GM10847 (cell line): ENCODE results near the gene CENPU.

Experiments used
- POLR2A ChIP-seq: IDR thresholded peaks from 2 replicates; pipeline ENCODE4 v1.6.1; 2011; ENCODE audit not compliant: insufficient read length; ENCODE audit errors: extremely low read depth

CENPU gene

GRCh38 chr4:184731056-184731455 is 2.8 kb downstream of the CENPU start:
- no peak for TF ChIP-seq POLR2A

DNA sequence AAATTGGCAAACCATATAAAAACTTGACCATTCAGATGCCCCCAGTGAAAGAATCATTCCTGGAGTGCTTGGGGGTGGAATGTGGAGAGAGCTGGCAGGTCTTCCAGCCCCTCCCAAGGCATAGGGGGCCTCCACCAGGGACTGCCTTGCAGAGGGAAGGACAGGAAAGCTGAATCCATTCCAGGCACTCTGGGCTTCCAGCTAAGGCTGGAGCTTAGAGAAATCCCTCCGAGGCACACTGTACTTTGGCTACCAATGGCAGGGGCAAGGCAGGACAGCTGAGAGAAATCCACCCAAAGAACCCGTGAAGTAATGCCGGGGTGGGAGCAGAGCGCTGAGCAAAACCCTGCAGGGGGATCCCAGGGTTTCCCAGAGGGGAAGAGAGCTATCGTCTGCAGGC is 4.0 kb downstream of the CENPU start:
- no peak for TF ChIP-seq POLR2A

GRCh38 chr4:184728858-184729257 is 5.0 kb downstream of the CENPU start:
- TF ChIP-seq POLR2A: no peak

DNA sequence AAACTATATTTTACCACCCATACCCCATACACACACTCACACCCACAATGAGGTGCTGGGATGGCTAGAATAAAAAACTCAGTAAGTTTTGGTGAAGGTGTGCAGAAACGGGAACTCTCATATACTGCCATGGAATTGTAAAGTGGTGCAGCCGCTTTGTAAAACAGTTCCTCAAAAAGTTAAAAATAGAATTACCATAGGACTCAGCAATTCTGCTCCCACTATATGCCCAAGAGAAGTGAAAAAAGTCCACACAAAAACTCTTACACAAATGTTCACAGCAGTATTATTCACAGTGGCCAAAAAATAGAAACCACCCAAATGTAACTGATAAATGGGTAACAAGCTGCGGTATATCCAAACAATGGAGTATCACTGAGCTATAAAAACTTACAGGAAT is 6.5 kb downstream of the CENPU start:
- no peak for TF ChIP-seq POLR2A

DNA sequence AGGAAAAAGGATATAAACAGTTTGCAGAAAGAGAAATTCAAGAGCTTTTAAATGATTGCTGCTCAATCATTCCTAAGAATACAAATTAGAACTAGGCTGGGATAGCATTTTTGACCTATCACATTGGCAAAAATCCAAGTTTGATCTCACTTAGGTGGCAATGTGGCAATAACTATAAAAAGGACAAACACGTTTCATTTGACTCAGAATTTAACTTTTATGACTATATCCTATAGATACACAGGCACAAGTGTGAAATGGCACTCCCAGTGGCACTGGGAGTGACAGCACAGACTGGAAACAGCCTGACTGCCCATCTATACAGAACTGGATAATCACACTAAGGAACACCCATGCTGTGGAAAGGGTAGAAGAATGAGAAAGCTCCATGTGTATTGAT is 11.1 kb downstream of the CENPU start:
- TF ChIP-seq POLR2A: no peak

GRCh38 chr4:184721254-184721653 is 12.6 kb downstream of the CENPU start:
- TF ChIP-seq POLR2A: no peak

- no peak for TF ChIP-seq POLR2A
Measured at GRCh38 chr4:184719407-184719806, 14.5 kb downstream of the CENPU start.

DNA sequence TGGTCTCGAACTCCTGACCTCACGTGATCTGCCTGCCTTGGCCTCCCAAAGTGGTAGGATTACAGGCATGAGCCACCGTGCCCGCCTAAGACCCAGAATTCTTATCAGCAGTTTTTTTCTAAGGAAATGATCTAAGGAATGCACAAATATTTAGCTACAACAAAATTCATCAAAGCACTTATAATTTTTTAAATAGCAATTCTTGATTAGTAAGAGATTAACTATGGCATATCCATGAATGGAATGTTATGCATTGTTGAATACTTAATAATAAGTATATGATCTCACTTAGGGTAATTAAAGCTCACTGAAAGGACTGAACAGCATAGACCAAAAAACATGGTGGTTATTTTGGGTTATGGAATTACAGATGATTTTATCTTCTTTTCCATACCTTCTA is 18.4 kb downstream of the CENPU start:
- TF ChIP-seq POLR2A: no peak

DNA sequence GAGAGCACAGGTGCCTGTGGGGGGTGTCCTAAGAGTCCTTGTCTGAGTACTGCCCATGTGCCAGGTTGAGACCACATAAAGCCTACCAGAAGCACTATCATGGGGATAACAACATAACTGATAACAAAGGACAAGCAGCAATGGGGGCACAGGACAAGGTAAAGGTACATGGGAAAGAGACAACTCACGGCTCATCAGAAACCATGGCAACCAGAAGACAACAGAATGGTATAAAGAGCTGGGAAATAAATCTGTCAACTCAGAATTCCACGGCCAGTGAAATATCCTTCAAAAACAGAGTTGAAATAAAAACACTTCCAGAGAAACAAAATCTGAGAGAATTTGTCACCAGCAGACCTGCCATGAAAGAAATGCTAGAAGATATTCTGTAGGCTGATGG is 20.0 kb downstream of the CENPU start:
- TF ChIP-seq POLR2A: no peak

DNA sequence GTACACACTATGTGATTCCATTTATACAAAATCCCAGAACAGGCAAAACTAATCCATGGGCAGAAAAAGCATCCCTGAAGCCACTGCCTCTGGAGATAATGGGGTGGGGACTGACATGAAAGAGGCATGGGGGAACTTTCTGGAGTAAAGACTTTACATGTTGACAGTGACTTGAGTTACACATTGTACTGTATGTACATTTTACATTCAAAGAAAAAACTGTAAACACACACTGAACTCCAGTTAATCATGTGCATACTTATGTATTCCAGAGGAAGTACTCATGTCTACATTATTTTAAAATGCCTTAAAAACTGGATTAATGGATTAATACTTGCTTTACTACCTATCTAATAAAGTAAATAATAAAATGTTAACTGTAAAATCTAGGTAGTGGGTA is 21.6 kb downstream of the CENPU start:
- TF ChIP-seq POLR2A: no peak

GRCh38 chr4:184706453-184706852 is 27.4 kb downstream of the CENPU start:
- no peak for TF ChIP-seq POLR2A

DNA sequence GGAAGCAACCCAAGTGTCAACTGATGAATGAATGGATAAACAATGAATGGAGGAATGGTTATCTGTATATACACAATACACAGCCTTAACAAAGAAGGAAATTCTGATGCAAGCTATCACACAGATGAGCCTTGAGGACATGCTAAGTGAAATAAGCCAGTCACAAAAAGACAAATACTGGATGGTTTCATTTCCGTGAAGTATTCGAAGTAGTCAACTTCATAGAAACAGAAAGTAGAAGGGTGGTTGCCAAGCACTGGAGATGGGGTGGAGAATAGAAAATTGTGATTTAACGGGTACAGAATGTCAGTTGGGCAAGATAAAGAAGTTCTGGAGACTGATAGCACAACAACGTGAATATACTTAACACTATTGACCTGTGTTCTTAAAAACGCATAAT is 28.2 kb downstream of the CENPU start:
- TF ChIP-seq POLR2A: no peak

DNA sequence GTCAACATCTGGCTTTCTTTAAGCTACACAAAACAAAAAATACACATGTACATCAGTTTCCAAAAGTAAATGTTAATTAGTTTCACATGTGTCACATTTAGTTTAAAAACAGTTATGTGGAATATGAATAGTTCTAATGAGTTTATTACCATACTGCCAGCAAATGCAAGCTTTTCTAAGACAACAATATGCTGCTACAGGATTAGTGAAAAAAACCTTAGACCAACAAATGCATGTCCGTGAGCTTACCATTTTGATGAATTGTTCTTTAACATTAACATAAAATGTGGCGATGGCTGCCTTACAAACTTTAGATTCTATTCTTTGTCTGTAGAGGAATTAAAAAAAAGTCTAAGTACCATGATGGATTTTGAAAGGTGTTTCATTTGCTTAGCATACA is 31.8 kb downstream of the CENPU start:
- no peak for TF ChIP-seq POLR2A

DNA sequence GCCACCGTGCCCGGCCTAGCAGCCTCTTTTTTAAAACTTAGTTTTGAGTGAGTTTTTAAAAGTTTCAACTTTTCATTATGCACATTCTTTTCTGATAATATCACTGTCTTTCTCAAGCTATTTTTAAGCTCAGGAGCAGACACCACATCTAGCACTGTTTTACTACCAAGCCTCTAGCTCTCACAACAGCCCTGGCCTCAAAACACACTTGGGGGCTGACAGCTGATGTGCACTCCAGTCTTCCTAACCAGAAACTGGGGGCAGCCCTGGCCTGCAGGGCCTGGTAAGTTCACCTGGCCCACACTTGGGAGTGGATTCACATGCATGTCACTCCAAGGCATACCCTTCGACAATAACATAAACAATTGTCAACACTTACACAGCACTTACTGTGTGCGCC is 34.0 kb downstream of the CENPU start:
- TF ChIP-seq POLR2A: no peak

GRCh38 chr4:184697956-184698355 is 35.9 kb downstream of the CENPU start:
- TF ChIP-seq POLR2A: no peak

- no peak for TF ChIP-seq POLR2A
Measured at GRCh38 chr4:184695178-184695896, 38.6 kb downstream of the CENPU start.

GRCh38 chr4:184694412-184694956 is 39.4 kb downstream of the CENPU start:
- no peak for TF ChIP-seq POLR2A
